HG02588 (cell line): ENCODE measurements around the gene CD79B.

ENCODE experiments used
- ATAC-seq: cut with Tn5 transposase; IDR thresholded peaks from one replicate; pipeline ENCODE4 v1.9.1; 2021; ENCODE audit warnings: mild to moderate bottlenecking, moderate library complexity; ENCODE audit not compliant: unreplicated experiment

The CD79B gene

DNA sequence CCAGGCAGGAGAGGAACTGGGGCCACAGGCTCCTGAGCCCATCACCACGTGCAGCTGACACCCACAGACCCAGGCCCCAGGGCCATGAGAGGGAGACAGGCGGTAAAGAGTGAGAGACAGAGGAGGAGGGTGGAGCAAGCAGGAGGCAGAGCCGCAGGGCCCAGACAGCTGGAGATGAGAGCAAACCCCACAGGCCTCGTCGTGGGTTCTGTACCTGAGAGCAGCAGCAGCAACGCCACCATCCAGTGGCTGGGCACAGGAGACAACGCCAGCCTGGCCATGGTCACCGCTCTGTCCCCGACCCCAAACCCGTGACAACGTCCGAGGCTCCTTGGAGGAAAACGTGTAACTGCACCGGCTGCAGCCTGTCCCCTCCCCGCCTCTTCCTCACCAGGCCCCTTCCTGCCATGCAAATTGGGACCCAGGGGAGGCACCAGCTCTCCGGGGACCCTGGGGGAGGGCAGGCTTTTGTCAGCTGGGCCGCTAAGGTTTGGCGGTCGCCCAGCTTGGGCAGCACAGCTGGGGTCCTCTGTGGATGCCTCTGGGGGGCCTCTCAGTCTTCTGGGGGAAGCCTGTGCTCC is at the start of gene CD79B:
Gene CD79B (minus strand): TSS at position 351 of the 581 bp plus-strand sequence. CDS start 70 bp downstream, at position 281.
- ATAC-seq = peak; percentile 74

DNA sequence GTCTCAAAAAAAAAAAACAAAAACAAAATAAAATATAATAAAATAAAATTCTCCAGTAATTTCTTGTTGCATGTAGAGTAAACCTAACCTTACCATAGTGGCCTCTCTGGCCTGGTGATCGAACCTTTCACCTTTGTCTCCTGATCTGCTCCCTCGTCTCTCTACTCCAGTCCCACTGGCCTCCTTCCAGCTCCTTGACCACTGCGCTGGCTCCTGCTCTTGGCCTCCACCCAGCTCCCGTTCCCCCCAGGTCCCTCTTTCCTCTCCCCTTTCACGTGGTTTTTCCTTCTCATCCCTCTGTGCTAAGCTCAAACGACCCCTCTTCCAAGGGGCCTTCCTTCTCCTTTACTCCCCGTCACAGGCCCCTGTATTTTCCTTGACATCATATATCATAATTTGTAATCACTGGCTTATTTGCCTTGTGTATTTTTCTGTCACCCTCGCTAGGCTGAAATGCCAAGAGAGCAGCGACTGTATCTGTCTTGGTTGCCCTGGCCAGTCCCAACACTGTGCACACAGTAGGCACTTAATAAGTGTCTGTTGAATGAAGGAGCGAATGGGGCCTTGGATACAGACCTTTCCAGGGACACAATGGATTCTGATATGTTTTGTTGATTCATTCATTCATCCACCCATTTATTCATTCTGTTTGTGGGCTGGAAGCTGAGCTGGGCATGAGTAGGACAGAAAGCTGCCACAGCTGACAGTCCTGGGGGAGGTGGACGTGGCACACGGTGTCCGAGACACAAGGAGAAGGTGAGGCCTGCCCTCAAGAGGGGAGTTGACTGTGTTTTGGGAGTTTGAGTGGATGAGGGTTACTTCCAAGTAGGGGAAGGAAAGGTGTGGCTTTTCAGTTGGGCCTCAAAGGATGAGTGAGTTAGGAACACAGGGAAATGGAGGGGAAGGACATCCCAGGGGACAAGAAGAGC is 46.4 kb upstream of the CD79B start:
- ATAC-seq = no peak

DNA sequence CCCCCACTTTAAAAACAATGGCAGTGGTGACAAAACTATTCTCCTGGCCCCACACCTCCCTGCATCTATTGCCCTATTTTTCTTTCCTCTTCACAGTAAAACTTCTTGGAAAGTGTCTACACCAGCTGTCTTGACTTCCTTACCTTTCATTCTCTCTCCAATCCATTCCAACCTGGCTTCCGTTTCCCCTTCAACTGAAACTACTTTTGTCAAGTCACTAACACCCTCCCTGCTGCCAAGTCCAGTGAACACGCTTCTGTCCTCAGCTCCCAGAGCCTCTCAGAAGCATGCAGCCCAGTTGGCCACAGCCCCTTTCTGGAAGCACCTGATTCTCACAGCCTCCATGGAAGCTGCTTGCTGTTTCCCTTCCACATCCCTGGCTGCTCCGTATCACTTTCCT is 44.6 kb upstream of the CD79B start:
- ATAC-seq = no peak

DNA sequence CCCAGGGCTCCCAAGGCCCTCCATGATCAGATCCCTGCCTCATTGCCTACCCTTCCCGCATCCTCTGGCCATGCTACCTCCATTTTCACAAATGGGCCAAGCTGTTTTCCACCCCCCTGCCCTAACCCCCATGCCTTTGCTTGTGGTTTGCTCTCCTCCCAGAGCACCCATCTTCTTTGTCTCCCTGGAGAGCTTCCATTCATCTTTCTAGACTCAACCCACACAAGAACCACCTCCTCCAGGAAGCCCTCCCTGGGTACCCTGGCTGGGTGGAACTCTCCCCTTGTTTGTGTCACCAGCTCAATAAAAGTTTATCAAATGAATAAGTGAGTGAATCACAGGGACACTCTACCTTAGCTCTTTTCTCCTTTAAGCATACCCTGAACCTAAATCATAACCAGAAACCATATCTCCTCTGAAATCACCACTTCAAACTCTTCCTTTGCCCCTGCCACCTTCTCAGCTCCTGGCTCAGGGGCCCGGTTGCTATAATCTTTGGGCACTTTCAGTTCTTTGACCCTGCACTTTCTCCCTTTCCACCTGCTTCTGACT is 43.5 kb upstream of the CD79B start:
- ATAC-seq = no peak

DNA sequence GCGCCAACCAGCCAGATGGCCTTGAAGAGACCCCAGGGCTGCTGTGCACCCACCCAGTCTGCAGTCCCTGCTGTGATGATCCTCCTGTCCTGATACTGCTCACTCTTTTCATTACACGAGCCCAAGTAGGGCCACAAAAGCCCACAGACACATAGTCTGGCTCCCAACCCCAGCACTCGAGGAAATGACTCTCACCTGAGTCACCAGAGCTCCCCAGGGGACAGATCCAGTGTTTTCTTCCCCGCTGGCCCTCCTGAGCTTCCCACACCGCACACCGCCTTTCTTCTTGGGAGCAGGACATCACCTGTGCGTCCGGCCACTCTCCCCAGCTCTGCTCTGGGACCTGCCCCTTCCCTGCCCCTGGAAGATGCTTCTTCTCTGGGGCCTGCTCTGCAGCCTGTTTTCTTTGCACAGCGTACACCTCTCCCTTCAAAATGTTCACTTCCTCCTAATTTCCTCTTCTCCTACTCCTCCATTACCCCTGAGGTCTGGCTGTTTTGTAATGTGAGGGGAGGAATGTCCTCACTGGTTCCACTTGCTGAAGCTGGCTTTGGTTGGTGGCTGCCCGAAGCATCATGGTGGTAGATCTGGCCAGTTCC is 42.6 kb upstream of the CD79B start:
- no peak for ATAC-seq

DNA sequence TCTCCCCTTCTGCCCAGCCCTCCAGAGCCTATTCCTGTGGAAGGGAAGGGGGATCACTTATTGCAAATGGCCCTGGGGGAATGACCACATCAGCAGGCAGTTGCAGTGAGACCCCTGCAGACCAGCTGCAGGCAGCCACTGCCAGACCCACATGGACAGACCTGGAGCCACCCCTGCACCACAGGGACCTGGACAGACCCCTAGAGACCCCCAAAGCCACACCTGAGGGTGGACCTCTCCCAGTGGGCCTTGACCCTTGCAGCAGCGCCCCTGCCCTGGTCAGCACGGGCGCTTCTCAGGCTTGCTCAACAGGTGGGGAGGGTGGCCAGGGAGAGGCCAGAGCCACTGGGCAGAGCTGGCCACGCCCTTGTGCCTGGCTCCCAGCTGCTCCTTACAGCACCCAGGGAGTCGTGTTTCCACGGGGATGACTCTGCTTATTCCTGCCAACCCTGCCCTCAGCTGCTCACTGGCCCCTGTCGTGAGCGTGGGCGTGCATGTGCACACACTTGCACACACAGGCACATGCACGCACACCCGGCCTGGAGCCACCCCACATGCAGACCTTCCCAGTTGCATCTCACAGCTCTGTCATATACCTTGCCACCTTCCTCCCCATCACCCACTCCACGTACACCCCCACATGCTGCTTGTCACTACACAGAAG is 41.9 kb upstream of the CD79B start:
- no peak for ATAC-seq

DNA sequence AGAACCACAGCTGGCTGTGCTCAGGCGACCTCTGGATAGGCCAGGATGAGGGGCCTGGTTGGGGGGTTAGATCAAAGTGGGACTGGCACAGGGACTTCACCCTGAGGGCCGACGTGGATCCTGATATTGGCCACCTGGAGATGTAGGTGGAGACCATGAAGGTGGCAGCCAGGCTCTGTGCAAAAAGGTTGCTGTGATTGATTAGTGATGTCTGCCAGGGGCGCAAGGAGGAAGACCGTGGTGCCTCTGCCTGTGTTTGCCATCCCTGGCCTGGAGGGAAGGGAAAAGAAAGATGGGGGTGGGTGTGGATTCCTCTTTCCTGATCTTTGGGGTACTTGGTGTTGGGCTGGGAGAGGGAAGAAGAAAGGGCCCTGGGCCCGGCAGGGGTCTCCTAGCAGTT is 41.1 kb upstream of the CD79B start:
- no peak for ATAC-seq

DNA sequence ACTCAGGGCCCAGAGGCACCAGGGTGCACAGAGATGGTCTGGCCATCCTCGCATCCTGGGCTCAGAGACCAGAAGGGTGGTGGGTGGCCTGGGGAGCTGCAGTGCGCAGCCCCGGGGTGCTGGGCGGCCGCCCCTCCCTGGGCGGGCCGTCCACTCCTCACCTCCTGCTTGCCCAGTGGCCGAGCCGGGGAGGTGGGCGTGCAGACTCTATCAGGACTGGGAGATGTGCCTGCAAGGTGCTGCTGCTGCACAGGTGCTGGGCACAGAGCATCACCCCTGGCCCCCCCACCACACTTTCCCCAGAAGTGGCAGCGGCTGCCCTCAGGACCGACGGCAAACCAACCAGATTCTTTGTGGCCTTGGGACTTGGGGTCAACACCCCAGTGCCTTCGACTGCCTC is 40.7 kb upstream of the CD79B start, which contains the start of gene SCN4A:
Gene SCN4A (minus strand): TSS at position 123 of the 400 bp plus-strand sequence. CDS start 77 bp downstream, at position 46.
- no peak for ATAC-seq

DNA sequence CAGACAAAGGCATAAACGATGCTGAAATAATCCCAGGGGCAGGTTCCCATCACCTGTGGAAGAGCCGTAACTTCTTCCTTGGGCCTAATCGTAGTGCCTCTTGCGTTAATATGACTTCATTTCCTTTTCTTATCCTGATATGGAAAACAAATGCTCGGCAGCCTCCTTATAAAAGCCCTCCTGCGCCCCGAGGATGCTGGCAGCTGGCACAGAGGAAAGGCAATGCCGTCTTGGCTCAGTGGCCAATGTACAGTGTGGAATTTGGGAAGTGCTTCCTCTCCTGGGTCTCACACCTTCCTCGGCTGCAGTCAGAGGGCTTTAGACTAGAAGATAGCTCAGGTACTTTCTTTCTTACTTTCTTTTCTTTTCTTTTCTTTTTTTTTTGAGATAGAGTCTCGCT is 37.1 kb upstream of the CD79B start:
- ATAC-seq = no peak

DNA sequence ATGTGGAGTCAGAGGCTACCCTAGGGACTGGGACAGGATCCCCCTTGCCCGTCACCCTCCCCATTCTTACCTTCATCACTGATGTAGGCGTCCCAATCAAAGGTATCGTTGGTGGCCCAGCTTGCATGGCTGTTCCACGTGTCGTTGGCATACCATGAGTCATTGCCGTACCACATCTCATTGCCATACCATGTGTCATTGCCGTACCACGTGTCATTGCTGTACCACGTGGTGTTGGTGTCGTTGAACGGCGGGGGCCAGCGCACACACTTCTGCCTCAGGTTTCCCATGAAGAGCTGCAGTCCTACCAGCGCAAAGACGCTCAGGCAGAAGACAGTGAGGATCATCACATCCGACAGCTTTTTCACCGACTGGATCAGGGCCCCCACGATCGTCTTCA is 35.8 kb upstream of the CD79B start:
- no peak for ATAC-seq

DNA sequence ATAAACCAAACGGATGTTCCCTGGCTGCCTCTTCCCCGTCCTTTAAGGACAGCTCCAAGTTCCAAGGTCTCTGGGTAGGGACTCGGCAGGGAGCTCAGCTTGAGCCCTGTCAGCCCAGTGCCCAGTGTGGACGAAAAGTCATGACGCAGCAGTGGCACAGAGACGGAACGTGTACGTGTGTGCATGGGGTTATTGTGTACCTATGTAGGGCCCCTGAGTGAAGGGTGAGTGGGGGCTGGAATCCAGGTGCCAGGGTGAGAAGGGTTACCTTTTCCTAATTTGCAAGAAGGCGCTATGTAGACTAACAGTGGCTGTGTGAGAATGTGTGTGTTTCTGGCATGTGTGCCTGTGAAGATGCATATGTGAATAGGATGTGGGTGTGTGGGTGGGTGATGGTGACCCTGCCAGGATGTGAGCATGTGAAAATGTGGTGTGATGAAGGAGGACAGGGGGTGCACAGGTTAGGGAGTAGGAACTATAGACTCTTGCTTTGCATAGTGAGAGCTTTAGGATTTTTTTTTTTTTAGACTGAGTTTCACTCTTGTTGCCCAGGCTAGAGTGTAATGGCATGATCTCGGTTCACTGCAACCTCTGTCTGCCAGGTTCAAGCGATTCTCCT is 34.6 kb upstream of the CD79B start:
- no peak for ATAC-seq

DNA sequence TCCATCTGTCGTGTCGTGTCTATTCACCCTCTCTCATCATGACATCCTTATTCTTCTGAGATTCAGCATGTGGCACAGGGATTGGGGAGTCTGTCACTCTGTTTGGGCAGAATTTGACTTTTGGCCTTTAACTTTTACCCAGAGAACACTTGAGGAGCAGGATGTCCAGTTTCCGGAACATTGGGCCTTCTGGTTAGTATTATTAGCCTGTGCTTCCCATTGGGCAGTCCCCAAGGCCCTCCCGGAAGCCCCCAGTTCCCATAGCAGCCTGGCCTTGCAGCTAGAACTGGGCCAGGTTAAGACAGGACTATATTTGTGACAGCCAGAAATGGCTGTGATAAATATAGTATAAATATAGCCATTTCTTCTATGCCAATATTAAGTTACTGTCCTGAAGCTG is 31.0 kb upstream of the CD79B start:
- ATAC-seq = no peak

DNA sequence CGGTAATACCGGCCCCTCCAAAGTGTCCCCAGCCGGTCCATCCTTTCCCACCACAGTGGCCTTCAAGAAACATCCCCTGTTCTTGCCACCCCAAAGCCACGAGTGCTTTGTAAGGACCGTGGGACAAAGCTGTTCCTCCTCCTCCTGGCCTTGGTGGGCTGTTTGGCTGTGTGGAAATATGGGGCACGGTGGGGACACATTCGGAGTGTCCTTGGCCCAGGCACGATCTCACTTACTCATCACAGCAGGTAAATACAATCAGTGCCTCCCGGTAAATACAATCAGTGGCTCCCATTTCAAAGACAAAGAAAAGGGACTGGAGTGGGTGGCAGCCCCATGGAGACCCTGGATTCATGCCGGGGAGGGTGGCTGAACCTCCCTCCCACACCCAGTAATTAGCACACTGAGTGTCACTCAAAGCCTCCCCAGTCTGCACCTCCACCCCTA is 30.2 kb upstream of the CD79B start:
- ATAC-seq = no peak

DNA sequence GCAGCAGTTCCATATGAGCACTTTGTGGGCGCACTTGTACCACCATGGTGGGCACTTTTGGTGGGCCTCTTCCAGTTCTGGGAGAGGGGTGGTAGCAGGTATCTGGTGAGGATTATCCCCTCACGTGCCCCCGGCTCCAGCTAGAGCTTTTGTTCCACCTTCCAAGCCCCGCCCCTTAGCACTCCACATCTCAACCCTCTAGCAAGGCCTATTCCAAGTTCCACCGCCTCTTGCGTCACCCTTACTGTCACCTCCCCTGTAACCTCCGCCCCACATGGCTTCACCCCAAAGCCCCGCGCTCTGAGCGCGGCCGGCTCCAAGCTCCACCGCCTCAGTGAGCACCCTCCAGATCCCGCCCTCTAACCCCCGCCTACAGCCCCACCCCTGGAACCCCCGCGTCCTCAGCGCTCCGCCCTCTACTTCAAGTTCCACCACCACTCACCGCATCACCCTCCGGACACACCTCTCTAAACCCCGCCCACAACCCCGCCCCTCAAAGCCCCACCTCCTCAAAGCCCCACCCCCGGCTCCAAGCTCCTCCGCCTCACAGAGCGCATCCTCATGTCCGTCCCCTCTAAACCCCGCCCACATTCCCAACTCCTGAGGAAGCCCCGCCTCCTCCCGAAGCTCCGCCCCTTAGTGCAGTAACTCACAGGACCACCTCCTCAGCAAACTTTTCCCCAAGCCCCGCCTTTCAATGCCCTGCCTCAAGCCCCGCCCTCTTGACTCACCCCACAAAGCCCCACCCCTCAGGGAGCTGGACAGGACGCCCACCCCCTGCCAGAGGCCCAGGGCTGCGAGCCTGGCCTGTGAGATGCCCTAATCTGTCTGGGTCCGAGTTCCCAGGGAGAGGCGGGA is 29.5 kb upstream of the CD79B start:
- no peak for ATAC-seq

DNA sequence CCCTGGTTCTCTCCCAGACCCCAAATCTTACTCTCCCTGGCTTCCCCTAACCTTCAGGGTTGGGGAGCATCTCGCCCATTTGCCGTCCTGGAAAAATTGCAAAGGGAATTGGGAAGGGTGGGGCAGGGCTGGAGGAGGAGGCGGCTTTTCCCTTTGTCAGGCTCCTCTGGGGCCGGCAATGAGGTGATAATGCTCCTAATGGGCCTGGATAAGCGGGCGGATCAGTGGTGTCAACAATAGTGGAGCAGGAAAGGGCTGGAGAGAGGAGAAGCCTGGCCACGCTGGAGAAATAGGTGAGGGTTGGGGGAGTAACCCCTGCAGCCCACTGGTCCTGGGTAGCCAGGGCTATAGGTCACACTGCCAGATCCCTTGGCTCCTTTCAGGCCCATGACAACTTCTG is 28.3 kb upstream of the CD79B start:
- ATAC-seq = no peak

DNA sequence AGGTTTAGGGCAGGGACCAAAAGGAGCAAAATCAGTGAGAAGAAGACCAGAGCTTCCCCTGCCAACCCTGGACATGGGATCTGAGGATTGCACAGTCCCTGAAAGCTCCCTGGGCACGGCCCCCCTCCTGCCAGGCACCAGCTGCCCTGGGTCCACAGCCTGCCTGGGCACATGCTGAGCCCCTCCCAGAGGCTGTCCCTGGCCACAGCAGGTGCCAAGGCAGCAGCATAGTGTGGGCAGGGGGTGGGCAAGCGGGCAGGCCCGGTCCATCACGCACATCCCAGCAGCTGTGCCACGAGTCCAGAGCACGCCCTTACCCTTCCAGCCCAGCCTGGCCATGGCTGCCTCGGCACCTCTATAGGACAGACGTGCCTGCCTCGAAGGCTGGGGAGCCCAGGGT is 27.9 kb upstream of the CD79B start:
- no peak for ATAC-seq

DNA sequence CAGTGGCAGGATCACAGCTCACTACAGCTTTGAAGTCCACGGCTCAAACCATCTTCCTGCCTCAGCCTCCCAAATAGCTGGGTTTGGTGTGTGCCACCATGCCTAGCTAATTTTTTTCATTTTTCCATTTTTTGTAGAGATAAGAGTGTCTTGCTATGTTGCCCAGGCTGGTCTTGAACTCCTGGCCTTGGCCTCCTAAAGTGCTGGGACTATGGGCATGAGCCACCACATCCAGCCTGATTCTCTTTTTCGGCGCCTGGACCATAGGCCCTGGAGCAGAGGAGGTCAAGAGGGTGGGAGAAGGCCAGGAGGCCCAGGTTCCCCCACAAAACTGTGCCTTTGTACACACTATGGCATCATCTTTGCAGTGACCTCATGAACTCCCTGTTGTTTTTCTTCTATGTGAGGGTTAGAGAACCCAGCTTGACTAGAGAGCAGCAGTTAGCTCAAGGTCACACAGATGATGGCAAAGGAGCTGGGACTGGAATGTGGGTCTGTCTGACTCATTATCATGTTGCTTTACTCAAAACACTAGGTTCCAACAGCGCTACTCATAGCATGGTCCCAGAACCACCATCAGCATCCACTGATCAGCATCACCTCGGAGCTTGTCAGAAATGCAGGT is 24.3 kb upstream of the CD79B start:
- no peak for ATAC-seq

DNA sequence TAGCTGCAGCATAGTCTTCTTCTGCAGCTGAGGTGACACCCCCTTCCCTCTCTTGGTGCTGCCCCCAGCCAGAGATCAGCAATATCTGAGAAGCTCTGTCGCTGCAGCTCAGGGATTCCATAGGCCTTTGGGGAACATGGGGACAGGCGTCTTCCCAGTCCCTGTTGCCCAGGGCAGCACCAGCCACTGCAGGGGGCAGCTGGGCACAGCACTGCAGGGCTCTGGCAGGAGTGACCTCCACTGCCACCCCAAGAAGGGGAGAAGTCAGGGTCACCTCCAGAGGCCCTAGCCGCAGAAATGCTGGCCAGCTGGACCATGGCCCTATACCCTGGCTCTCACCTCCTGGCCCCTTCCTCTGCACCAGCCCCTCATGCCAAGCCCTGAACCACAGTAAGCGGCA is 23.7 kb upstream of the CD79B start:
- ATAC-seq = no peak

DNA sequence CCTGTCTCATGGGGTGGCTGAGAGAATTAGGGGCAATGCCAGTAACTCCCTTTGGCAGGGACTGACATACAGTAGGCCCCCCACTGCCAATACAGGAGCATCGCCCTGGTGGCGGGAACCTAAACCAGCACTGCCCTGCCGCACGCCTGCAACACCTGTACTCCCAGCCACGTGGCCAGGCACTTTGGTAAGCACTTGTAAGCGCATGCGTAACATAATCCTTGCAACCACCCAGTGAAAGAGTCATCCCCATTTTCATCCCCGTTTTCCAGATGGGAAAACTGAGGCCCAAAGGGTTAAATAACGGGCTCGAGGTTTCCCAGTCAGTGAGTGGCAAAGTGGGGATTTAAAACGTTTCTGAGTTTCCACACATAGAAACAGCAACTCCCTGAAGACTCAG is 23.1 kb upstream of the CD79B start:
- no peak for ATAC-seq
